Body of pancreas (tissue), 4 donors: ENCODE data around the gene SYNE3.

Experiments used
- POLR2A ChIP-seq, 3 donors: fragments of 450-650 bp; IDR thresholded peaks; one replicate each; pipeline ENCODE4 v1.6.1; 2016; ENCODE audit warnings: antibody characterized with exemption in 3 of 3, mild to moderate bottlenecking in 2 of 3
- TF ChIP-seq, protein P1 (sequence below), 7 experiments: fragments of 450-650 bp in 4 of 7; fragments of 200-600 bp in 3 of 7; sonication (generic) in 3 of 7; IDR thresholded peaks; one replicate each; pipeline ENCODE4 v1.5.1; 2016 to 2019; ENCODE audit warnings: antibody characterized with exemption in 7 of 7

DNA sequence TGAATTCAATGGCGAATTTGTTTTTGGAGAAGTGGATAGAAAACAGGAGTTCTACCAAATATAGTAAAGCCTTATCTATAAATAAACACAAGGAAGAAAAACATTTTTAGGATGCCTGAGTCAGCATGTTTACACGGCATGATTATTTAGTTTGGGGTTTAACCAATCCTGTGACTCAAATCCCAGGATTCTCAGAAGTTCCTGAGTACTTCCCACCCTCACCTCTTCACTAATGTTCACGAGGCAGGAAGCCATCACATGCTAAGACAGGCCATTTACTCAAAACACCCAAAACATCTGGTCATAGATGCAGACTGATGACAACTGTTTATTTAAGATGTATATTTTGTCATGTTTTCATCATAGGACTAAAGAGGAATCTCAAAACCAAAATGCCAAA, 15.0 kb upstream of the SYNE3 start:
- TF ChIP-seq, protein P1, sequence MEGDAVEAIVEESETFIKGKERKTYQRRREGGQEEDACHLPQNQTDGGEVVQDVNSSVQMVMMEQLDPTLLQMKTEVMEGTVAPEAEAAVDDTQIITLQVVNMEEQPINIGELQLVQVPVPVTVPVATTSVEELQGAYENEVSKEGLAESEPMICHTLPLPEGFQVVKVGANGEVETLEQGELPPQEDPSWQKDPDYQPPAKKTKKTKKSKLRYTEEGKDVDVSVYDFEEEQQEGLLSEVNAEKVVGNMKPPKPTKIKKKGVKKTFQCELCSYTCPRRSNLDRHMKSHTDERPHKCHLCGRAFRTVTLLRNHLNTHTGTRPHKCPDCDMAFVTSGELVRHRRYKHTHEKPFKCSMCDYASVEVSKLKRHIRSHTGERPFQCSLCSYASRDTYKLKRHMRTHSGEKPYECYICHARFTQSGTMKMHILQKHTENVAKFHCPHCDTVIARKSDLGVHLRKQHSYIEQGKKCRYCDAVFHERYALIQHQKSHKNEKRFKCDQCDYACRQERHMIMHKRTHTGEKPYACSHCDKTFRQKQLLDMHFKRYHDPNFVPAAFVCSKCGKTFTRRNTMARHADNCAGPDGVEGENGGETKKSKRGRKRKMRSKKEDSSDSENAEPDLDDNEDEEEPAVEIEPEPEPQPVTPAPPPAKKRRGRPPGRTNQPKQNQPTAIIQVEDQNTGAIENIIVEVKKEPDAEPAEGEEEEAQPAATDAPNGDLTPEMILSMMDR (IDR thresholded peaks at IDR 0.05) = no peak
- no peak for TF ChIP-seq POLR2A (IDR thresholded peaks at IDR 0.05)
